NB4 (cell line): ENCODE measurements around the gene MAPK14.

ENCODE experiments used
- MYC ChIP-seq: IDR thresholded peaks from 2 replicates; pipeline ENCODE4 v1.6.1; 2011; ENCODE audit warnings: low read depth, low read length
- POLR2A ChIP-seq: IDR thresholded peaks from 2 replicates; pipeline ENCODE4 v1.6.1; 2011; ENCODE audit warnings: mild to moderate bottlenecking; ENCODE audit not compliant: insufficient read length; ENCODE audit errors: extremely low read depth
- TF ChIP-seq, protein P1 (sequence below): IDR thresholded peaks from one replicate; pipeline ENCODE4 v1.5.1; 2012; ENCODE audit warnings: low read depth, low read length

DNA sequence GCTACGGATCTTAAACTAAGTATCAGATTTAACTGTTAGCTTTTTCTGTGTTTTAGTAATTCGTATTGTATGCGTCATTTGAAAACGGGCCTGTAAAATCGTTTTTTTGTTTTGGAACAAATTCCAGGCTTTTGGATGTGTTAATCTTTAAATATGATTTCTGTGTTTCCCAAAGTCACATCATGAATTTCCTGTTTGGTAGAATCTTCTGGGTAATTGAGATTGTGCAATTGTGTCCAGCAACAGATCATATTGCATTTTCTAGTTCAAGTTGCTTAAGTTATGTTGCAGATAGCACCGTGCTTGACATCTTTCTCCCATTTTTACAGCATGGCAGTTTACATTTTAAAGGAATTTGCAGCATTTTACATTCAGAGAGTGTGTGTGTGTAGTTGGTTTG, 1.9 kb downstream of the MAPK14 start:
- TF ChIP-seq, protein P1, sequence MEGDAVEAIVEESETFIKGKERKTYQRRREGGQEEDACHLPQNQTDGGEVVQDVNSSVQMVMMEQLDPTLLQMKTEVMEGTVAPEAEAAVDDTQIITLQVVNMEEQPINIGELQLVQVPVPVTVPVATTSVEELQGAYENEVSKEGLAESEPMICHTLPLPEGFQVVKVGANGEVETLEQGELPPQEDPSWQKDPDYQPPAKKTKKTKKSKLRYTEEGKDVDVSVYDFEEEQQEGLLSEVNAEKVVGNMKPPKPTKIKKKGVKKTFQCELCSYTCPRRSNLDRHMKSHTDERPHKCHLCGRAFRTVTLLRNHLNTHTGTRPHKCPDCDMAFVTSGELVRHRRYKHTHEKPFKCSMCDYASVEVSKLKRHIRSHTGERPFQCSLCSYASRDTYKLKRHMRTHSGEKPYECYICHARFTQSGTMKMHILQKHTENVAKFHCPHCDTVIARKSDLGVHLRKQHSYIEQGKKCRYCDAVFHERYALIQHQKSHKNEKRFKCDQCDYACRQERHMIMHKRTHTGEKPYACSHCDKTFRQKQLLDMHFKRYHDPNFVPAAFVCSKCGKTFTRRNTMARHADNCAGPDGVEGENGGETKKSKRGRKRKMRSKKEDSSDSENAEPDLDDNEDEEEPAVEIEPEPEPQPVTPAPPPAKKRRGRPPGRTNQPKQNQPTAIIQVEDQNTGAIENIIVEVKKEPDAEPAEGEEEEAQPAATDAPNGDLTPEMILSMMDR: no peak
- no peak for TF ChIP-seq MYC
- TF ChIP-seq POLR2A: no peak
